AG09319 (cell line): Measurements from ENCODE around the gene ZFYVE9.
"Not testable (repeated sequence)": the region's sequence is repeated elsewhere in the genome, so short reads cannot be mapped to it uniquely, and the experiment has no call there.

Experiments
- DNase-seq: peaks from one replicate; pipeline ENCODE4 v3.0.0-alpha.2; 2010; ENCODE audit warnings: low read depth; ENCODE audit errors: extremely low read depth
- TF ChIP-seq, protein P1 (sequence below): IDR thresholded peaks from 2 replicates; pipeline ENCODE4 v1.5.1; 2011; ENCODE audit warnings: low read depth, mild to moderate bottlenecking, inconsistent platforms, low read length, moderate library complexity

The ZFYVE9 gene

GRCh38 chr1:52367272-52367671 lies 225.4 kb downstream of the ZFYVE9 start:
- TF ChIP-seq, protein P1, sequence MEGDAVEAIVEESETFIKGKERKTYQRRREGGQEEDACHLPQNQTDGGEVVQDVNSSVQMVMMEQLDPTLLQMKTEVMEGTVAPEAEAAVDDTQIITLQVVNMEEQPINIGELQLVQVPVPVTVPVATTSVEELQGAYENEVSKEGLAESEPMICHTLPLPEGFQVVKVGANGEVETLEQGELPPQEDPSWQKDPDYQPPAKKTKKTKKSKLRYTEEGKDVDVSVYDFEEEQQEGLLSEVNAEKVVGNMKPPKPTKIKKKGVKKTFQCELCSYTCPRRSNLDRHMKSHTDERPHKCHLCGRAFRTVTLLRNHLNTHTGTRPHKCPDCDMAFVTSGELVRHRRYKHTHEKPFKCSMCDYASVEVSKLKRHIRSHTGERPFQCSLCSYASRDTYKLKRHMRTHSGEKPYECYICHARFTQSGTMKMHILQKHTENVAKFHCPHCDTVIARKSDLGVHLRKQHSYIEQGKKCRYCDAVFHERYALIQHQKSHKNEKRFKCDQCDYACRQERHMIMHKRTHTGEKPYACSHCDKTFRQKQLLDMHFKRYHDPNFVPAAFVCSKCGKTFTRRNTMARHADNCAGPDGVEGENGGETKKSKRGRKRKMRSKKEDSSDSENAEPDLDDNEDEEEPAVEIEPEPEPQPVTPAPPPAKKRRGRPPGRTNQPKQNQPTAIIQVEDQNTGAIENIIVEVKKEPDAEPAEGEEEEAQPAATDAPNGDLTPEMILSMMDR, result no peak
- no peak for DNase-seq

DNA sequence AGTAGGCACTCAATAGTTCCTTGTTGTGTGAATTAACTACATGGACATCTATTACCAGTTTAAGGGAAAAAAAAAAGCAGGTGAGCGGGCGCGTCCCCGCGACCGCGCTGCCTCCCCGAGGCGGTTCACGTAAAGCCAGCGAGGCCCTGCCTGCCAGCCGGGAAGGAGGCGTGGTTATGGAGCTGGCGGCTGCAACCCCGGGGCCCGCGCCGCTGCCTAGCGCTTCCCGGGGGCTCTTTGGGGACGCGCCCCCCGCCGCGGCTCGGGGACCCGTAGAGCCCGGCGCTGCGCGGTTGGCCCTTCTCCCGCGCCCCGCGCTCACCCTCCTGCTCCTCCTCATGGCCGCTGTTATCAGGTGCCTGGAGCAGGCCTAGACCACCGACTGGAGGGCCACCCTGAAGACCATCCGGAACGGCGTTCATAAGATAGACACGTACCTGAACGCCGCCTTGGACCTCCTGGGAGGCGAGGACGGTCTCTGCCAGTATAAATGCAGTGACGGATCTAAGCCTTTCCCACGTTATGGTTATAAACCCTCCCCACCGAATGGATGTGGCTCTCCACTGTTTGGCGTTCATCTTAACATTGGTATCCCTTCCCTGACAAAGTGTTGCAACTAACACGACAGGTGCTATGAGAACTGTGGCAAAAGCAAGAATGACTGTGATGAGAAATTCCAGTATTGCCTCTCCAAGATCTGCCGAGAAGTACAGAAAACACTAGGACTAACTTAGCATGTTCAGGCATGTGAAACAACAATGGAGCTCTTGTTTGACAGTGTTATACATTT lies 226.7 kb downstream of the ZFYVE9 start:
- TF ChIP-seq, protein P1, result no peak; the same call in 1 of the 2 replicates
- DNase-seq, result no peak

GRCh38 chr1:52369851-52370250 lies 228.0 kb downstream of the ZFYVE9 start:
- not testable (repeated sequence) for DNase-seq

- TF ChIP-seq, protein P1, result no peak
- DNase-seq, result no peak
Measured at GRCh38 chr1:52385376-52385775, 243.5 kb downstream of the ZFYVE9 start.

DNA sequence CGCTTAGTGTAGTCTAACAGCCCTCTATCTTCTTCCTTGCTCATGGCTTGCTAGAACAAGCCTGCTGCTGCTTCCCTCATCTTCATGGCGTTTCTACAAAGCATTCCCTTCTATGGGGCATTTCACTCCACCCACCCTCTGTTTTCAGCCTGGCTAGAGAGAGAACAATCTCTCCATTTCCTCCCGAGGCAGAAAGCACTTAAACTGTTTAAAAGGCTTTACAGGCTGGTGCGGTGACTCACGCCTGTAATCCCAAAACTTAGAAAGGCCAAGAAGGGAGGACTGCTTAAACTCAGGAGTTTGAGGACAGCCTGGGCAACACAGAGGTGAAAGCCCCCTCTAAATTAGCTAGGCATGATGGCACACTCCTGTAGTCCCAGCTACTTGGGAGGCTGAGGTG lies 244.6 kb downstream of the ZFYVE9 start:
- no peak for DNase-seq
- TF ChIP-seq, protein P1, result no peak

DNA sequence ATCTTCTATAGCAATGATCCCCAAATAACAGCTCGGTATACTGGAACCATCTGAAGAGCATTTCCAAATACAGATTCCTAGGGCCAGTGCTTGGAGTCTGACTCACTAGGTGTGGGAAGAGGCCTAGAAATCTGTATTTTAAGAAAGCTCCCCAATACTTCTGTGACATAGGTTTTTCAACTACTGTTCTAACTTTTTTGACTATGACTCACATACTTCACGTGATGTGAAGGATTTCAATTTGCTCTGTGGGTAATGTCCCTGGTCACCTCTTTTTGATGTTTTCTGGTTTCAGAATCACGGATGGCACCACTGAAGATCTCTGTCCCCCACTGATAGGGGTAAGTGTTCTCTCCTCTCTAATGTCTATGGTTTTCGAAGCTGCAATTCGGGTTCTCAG lies 251.3 kb downstream of the ZFYVE9 start:
- TF ChIP-seq, protein P1, result no peak
- DNase-seq, result no peak
